HepG2 (cell line): ENCODE results near the gene CD207.

Experiments used
- CREM ChIP-seq, 2 experiments: sonication (generic) in 1 of 2; formaldehyde crosslinking in 1 of 2; IDR thresholded peaks; 2 replicates each; pipeline versions ENCODE4 v1.4.0 to v1.6.1; 2016 to 2020; ENCODE audit warnings: antibody characterized with exemption in 1 of 2, mild to moderate bottlenecking in 1 of 2, missing genetic modification reagents in 1 of 2
- CTCF ChIP-seq: sonication (generic); formaldehyde crosslinking; IDR thresholded peaks from 2 replicates; pipeline ENCODE4 v1.5.0; 2020; ENCODE audit warnings: mild to moderate bottlenecking, missing genetic modification reagents, moderate library complexity
- GTF3A ChIP-seq: sonication (generic); formaldehyde crosslinking; conservative IDR thresholded peaks from 2 replicates; pipeline ENCODE4 v1.4.0; 2020; ENCODE audit warnings: mild to moderate bottlenecking, missing genetic modification reagents
- HNRNPL ChIP-seq: fragments of 200-400 bp; formaldehyde crosslinking; IDR thresholded peaks from 2 replicates; pipeline ENCODE4 v1.6.1; 2017; ENCODE audit warnings: mild to moderate bottlenecking, low read depth, low read length
- KDM5B ChIP-seq: sonication (generic); formaldehyde crosslinking; IDR thresholded peaks from 2 replicates; pipeline ENCODE4 v1.4.0; 2020; ENCODE audit warnings: missing genetic modification reagents, mild to moderate bottlenecking, borderline replicate concordance
- NRL ChIP-seq: sonication (generic); formaldehyde crosslinking; IDR thresholded peaks from 2 replicates; pipeline ENCODE4 v1.5.0; 2020; ENCODE audit warnings: missing genetic modification reagents, mild to moderate bottlenecking, moderate library complexity, borderline replicate concordance
- POLR2A ChIP-seq, 2 experiments: IDR thresholded peaks; 2 replicates each; pipeline ENCODE4 v1.6.1; 2011; ENCODE audit warnings: low read depth in 2 of 2, low read length in 2 of 2, mild to moderate bottlenecking in 1 of 2, moderate library complexity in 1 of 2; ENCODE audit not compliant: insufficient read depth in 1 of 2
- RAD21 ChIP-seq: fragments of 450-650 bp; formaldehyde crosslinking; IDR thresholded peaks from 2 replicates; pipeline ENCODE4 v1.5.0; 2020; ENCODE audit warnings: mild to moderate bottlenecking
- ZBED4 ChIP-seq: sonication (generic); formaldehyde crosslinking; IDR thresholded peaks from 2 replicates; pipeline ENCODE4 v1.4.0; 2020; ENCODE audit warnings: missing genetic modification reagents, borderline replicate concordance
- ZFX ChIP-seq: sonication (generic); formaldehyde crosslinking; IDR thresholded peaks from 2 replicates; pipeline ENCODE4 v1.4.0; 2020; ENCODE audit warnings: mild to moderate bottlenecking, low read depth, missing genetic modification reagents, moderate library complexity
- ZNF460 ChIP-seq: sonication (generic); formaldehyde crosslinking; IDR thresholded peaks from 2 replicates; pipeline ENCODE4 v1.5.1; 2020; ENCODE audit warnings: missing genetic modification reagents, mild to moderate bottlenecking, borderline replicate concordance
- ZNF589 ChIP-seq: sonication (generic); formaldehyde crosslinking; conservative IDR thresholded peaks from 2 replicates; pipeline ENCODE4 v1.8.0; 2022; ENCODE audit warnings: mild to moderate bottlenecking, moderate library complexity, missing genetic modification reagents
- ZNF660 ChIP-seq: sonication (generic); formaldehyde crosslinking; IDR thresholded peaks from 2 replicates; pipeline ENCODE4 v1.5.1; 2020; ENCODE audit warnings: mild to moderate bottlenecking, low read depth, missing genetic modification reagents, borderline replicate concordance
- TF ChIP-seq, protein P1 (sequence below): sonication (generic); formaldehyde crosslinking; IDR thresholded peaks from 2 replicates; pipeline ENCODE4 v1.4.0; 2020; ENCODE audit warnings: missing genetic modification reagents

GRCh38 chr2:70828115-70828514, 7.5 kb downstream of the CD207 start:
- no peak for TF ChIP-seq ZBED4 (CRISPR knock-in tag)
- TF ChIP-seq RAD21 (CRISPR knock-in tag) = no peak
- TF ChIP-seq POLR2A (IDR thresholded peaks at IDR 0.05; ENCODE audit: insufficient read depth in 1 of 2, low read depth in 2 of 2, low read length in 2 of 2) = no peak
- TF ChIP-seq, protein P1, sequence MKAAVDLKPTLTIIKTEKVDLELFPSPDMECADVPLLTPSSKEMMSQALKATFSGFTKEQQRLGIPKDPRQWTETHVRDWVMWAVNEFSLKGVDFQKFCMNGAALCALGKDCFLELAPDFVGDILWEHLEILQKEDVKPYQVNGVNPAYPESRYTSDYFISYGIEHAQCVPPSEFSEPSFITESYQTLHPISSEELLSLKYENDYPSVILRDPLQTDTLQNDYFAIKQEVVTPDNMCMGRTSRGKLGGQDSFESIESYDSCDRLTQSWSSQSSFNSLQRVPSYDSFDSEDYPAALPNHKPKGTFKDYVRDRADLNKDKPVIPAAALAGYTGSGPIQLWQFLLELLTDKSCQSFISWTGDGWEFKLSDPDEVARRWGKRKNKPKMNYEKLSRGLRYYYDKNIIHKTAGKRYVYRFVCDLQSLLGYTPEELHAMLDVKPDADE (CRISPR knock-in tag) = no peak
- TF ChIP-seq ZNF589 = no peak
- TF ChIP-seq HNRNPL = no peak
- no peak for TF ChIP-seq NRL (CRISPR knock-in tag)
- TF ChIP-seq GTF3A = no peak
- TF ChIP-seq ZNF660 = no peak
- TF ChIP-seq KDM5B = no peak
- no peak for TF ChIP-seq CREM (IDR thresholded peaks at IDR 0.05)
- TF ChIP-seq CREM (CRISPR knock-in tag; IDR thresholded peaks at IDR 0.05) = no peak
- no peak for TF ChIP-seq ZFX (CRISPR knock-in tag)
- TF ChIP-seq CTCF (CRISPR knock-in tag) = no peak
- TF ChIP-seq ZNF460 (CRISPR knock-in tag) = no peak
